ENCODE results near the gene ACVR1B. TPM values are rescaled to one million over a fixed set of nuclear protein-coding genes. Genes with fewer than 3 reads are reported as not detected.

Gene ACVR1B
- total and polyA plus RNA-seq, 4 donors, result 4.0 to 21.9 (median 12.0) TPM

DNA sequence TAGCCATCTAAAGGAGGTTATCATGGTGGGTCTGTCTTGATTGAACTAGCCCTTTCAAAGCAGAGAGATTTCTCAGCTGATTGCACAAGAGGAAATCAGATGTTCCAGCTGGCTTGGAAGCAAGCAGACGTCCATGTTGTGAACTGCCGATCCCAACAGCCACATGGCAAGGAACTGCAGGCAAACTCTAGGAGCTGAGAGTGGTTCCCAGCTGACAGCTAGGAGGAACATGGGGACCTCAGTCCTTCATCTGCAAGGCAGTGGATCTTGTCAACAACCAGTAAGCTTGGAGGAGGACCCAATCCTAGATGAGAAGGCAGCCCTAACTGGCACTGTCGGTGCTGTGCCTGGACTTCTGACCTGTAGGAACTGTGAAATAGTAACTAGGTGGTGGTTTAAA, 7.7 kb downstream of the ACVR1B start:
- peak overlapping the region; percentile 47 to 88 for H3K27ac ChIP-seq (ENCODE audit: low read depth in 1 of 2, low read length in 2 of 2)
- no peaks in the 10 kb centered on the region for H3K36me3 ChIP-seq (ENCODE audit: control insufficient read depth in 4 of 4, insufficient read depth in 3 of 4, low read depth in 1 of 4, low read length in 3 of 4)
- no peaks in the 10 kb centered on the region for H3K27me3 ChIP-seq (ENCODE audit: control insufficient read depth in 4 of 4, insufficient read depth in 4 of 4, low read length in 3 of 4)
- H3K9ac ChIP-seq (ENCODE audit: low read depth in 1 of 2, low read length in 2 of 2), result no peak overlapping the region
- no peaks in the 10 kb centered on the region for H3K9me3 ChIP-seq (ENCODE audit: control insufficient read depth in 4 of 4, low read length in 3 of 4)
- H3K4me3 ChIP-seq (ENCODE audit: low read depth in 1 of 3, low read length in 3 of 3), result peak overlapping the region in 2 of 3 donors; percentile 9 to 27
- TF ChIP-seq GABPA (IDR thresholded peaks at IDR 0.05 in 1 of 2, conservative IDR thresholded peaks at IDR 0.05 in 1 of 2) (no peak), SP1 (IDR thresholded peaks at IDR 0.05) (peak; percentile 54), RXRA (IDR thresholded peaks at IDR 0.05) (peak; percentile 31 to 52), EGR1 (IDR thresholded peaks at IDR 0.05; ENCODE audit: low read depth in 2 of 2) (no peak), HNF4G (IDR thresholded peaks at IDR 0.05) (peak; percentile 3), RAD21 (IDR thresholded peaks at IDR 0.05) (no peak), YY1 (IDR thresholded peaks at IDR 0.05) (peak; percentile 95), NR2F2 (IDR thresholded peaks at IDR 0.05) (peak; percentile 48), HNF4A (conservative IDR thresholded peaks at IDR 0.05) (peak; percentile 66 to 77), JUND (IDR thresholded peaks at IDR 0.05) (no peak), TAF1 (conservative IDR thresholded peaks at IDR 0.05) (no peak), FOXA1 (IDR thresholded peaks at IDR 0.05) (no peak)
- TF ChIP-seq, protein P1, sequence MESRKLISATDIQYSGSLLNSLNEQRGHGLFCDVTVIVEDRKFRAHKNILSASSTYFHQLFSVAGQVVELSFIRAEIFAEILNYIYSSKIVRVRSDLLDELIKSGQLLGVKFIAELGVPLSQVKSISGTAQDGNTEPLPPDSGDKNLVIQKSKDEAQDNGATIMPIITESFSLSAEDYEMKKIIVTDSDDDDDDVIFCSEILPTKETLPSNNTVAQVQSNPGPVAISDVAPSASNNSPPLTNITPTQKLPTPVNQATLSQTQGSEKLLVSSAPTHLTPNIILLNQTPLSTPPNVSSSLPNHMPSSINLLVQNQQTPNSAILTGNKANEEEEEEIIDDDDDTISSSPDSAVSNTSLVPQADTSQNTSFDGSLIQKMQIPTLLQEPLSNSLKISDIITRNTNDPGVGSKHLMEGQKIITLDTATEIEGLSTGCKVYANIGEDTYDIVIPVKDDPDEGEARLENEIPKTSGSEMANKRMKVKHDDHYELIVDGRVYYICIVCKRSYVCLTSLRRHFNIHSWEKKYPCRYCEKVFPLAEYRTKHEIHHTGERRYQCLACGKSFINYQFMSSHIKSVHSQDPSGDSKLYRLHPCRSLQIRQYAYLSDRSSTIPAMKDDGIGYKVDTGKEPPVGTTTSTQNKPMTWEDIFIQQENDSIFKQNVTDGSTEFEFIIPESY (IDR thresholded peaks at IDR 0.05), result no peak
- TF ChIP-seq, protein P2, sequence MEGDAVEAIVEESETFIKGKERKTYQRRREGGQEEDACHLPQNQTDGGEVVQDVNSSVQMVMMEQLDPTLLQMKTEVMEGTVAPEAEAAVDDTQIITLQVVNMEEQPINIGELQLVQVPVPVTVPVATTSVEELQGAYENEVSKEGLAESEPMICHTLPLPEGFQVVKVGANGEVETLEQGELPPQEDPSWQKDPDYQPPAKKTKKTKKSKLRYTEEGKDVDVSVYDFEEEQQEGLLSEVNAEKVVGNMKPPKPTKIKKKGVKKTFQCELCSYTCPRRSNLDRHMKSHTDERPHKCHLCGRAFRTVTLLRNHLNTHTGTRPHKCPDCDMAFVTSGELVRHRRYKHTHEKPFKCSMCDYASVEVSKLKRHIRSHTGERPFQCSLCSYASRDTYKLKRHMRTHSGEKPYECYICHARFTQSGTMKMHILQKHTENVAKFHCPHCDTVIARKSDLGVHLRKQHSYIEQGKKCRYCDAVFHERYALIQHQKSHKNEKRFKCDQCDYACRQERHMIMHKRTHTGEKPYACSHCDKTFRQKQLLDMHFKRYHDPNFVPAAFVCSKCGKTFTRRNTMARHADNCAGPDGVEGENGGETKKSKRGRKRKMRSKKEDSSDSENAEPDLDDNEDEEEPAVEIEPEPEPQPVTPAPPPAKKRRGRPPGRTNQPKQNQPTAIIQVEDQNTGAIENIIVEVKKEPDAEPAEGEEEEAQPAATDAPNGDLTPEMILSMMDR (IDR thresholded peaks at IDR 0.05; ENCODE audit: low read depth, low read length, missing input control), result no peak
- TF ChIP-seq, protein P3, sequence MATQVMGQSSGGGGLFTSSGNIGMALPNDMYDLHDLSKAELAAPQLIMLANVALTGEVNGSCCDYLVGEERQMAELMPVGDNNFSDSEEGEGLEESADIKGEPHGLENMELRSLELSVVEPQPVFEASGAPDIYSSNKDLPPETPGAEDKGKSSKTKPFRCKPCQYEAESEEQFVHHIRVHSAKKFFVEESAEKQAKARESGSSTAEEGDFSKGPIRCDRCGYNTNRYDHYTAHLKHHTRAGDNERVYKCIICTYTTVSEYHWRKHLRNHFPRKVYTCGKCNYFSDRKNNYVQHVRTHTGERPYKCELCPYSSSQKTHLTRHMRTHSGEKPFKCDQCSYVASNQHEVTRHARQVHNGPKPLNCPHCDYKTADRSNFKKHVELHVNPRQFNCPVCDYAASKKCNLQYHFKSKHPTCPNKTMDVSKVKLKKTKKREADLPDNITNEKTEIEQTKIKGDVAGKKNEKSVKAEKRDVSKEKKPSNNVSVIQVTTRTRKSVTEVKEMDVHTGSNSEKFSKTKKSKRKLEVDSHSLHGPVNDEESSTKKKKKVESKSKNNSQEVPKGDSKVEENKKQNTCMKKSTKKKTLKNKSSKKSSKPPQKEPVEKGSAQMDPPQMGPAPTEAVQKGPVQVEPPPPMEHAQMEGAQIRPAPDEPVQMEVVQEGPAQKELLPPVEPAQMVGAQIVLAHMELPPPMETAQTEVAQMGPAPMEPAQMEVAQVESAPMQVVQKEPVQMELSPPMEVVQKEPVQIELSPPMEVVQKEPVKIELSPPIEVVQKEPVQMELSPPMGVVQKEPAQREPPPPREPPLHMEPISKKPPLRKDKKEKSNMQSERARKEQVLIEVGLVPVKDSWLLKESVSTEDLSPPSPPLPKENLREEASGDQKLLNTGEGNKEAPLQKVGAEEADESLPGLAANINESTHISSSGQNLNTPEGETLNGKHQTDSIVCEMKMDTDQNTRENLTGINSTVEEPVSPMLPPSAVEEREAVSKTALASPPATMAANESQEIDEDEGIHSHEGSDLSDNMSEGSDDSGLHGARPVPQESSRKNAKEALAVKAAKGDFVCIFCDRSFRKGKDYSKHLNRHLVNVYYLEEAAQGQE (IDR thresholded peaks at IDR 0.05), result no peak
- TF ChIP-seq, protein P4, sequence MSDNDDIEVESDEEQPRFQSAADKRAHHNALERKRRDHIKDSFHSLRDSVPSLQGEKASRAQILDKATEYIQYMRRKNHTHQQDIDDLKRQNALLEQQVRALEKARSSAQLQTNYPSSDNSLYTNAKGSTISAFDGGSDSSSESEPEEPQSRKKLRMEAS (IDR thresholded peaks at IDR 0.05), result peak; percentile 70
- TF ChIP-seq, protein P5, sequence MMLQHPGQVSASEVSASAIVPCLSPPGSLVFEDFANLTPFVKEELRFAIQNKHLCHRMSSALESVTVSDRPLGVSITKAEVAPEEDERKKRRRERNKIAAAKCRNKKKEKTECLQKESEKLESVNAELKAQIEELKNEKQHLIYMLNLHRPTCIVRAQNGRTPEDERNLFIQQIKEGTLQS (IDR thresholded peaks at IDR 0.05), result no peak
- peaks cover 4 to 52% (median 33%) of the 10 kb centered on the region in 4 donors for H3K4me1 ChIP-seq (ENCODE audit: control insufficient read depth in 4 of 4, insufficient read depth in 4 of 4, low read length in 3 of 4)
- WGBS, result 13% methylated on average over 3 of the region's 3 CpGs
- no peak for DNase-seq (ENCODE audit: low spot score)

All from liver (tissue), 9 donors.